Prostate gland (tissue), 2 donors: ENCODE results near the gene KRT40. TPM values are rescaled to one million over a fixed set of nuclear protein-coding genes. Genes with fewer than 3 reads are reported as not detected.

Source experiments
- DNase-seq: peaks from one replicate; pipeline ENCODE4 v3.0.0-alpha.2; 2019; ENCODE audit warnings: low spot score
- H3K27ac ChIP-seq, 2 donors: fragments of 200-600 bp; sonication (generic); 2 replicates each; pipeline ENCODE4 v1.5.1; 2017 to 2019
- H3K27me3 ChIP-seq: fragments of 200-600 bp; sonication (generic); replicated peaks from 2 replicates; pipeline ENCODE4 v1.5.1; 2019; ENCODE audit not compliant: insufficient read depth
- H3K36me3 ChIP-seq, 2 donors: fragments of 200-600 bp; sonication (generic); 1 replicate in 1 of 2; 2 replicates in 1 of 2; pipeline versions ENCODE4 v1.5.1 to v1.8.1; 2017 to 2019
- H3K4me1 ChIP-seq: fragments of 200-600 bp; sonication (generic); replicated peaks from 2 replicates; pipeline ENCODE4 v1.5.1; 2019
- H3K4me3 ChIP-seq, 2 donors: fragments of 200-600 bp; sonication (generic); 2 replicates each; pipeline ENCODE4 v1.5.1; 2017 to 2019
- H3K9me3 ChIP-seq: fragments of 200-600 bp; sonication (generic); 2 replicates; pipeline ENCODE4 v1.5.1; 2017
- CTCF ChIP-seq, 4 experiments: fragments of 200-600 bp in 2 of 4; fragments of 450-650 bp in 2 of 4; sonication (generic) in 2 of 4; IDR thresholded peaks; 1 replicate in 3 of 4; 2 replicates in 1 of 4; pipeline ENCODE4 v1.5.1; 2016 to 2019; ENCODE audit warnings: antibody characterized with exemption in 4 of 4, mild to moderate bottlenecking in 2 of 4, moderate library complexity in 2 of 4
- POLR2A ChIP-seq: fragments of 450-650 bp; IDR thresholded peaks from one replicate; pipeline ENCODE4 v1.6.1; 2016; ENCODE audit warnings: antibody characterized with exemption, mild to moderate bottlenecking
- POLR2AphosphoS5 ChIP-seq: sonication (generic); formaldehyde crosslinking; IDR thresholded peaks from one replicate; pipeline ENCODE4 v1.6.1; 2017; ENCODE audit warnings: antibody characterized with exemption
- WGBS: methylation state at CpG from one replicate; pipeline ENCODE4 v1.1.5; 2018; 5-methylcytosine and 5-hydroxymethylcytosine counted together
- intact Hi-C: fragments of 100-400 bp; cut with DNase I; formaldehyde crosslinking; loops from one replicate; pipeline ENCODE4 v1.14.2; 2022
- total RNA-seq, 2 donors: library from RNA; depleted of rRNA; stranded (reverse); fragments of >200 nt; gene quantifications; one replicate each; pipeline ENCODE4 v1.1.0, GENCODE V29; 2016

Gene KRT40
- total RNA-seq, 2 donors from 2014 or later = 0.74 TPM; not detected in 1

GRCh38 chr17:40937384-40937819 is 46.7 kb downstream of the KRT40 start, which contains the start of gene KRT23:
Gene KRT23 (minus strand): TSS chr17:40937646. CDS start chr17:40936603, 1,043 bp downstream.
- H3K27ac ChIP-seq = peak within 1 kb of the TSS in 1 of 2 donors; percentile 56
- H3K36me3 ChIP-seq = no peaks in the 10 kb centered on the region
- peak; percentile 25 for DNase-seq
- TF ChIP-seq CTCF (IDR thresholded peaks at IDR 0.05) = no peak
- TF ChIP-seq POLR2A = no peak
- TF ChIP-seq POLR2AphosphoS5 = no peak
- H3K27me3 ChIP-seq = no peaks in the 10 kb centered on the region
- no peaks in the 10 kb centered on the region for H3K9me3 ChIP-seq
- peak within 1 kb of the TSS; percentile 10 to 16 for H3K4me3 ChIP-seq
- intact Hi-C loops = no loop called here
- no peaks in the 10 kb centered on the region for H3K4me1 ChIP-seq
- 26% methylated on average over 9 of the region's 9 CpGs for WGBS

- intact Hi-C loops = no loop called here
- Histone ChIP-seq H3K4me1 (no peaks in the 10 kb centered on the region), H3K4me3 (no peak overlapping the region), H3K9me3 (no peaks in the 10 kb centered on the region), H3K27me3 (no peaks in the 10 kb centered on the region), H3K27ac (peak overlapping the region in 1 of 2 donors; percentile 56), H3K36me3 (no peaks in the 10 kb centered on the region)
- DNase-seq = peak; percentile 19
- WGBS = 43% methylated on average over 5 of the region's 5 CpGs
- TF ChIP-seq CTCF (IDR thresholded peaks at IDR 0.05) = no peak
- TF ChIP-seq POLR2AphosphoS5 = no peak
- TF ChIP-seq POLR2A = no peak
These were observed 47.1 kb downstream of the KRT40 start for GRCh38 chr17:40936976-40937375.

GRCh38 chr17:40936437-40936971 is 47.6 kb downstream of the KRT40 start:
- H3K27me3 ChIP-seq = no peaks in the 10 kb centered on the region
- H3K9me3 ChIP-seq = no peaks in the 10 kb centered on the region
- 73% methylated on average over 19 of the region's 19 CpGs for WGBS
- intact Hi-C loops = no loop called here
- DNase-seq = peak; percentile 36
- H3K36me3 ChIP-seq = no peaks in the 10 kb centered on the region
- TF ChIP-seq POLR2AphosphoS5 (no peak), CTCF (IDR thresholded peaks at IDR 0.05) (no peak), POLR2A (peak; percentile 40)
- peak overlapping the region; percentile 10 to 16 for H3K4me3 ChIP-seq
- peak overlapping the region in 1 of 2 donors; percentile 56 for H3K27ac ChIP-seq
- H3K4me1 ChIP-seq = no peaks in the 10 kb centered on the region

DNA sequence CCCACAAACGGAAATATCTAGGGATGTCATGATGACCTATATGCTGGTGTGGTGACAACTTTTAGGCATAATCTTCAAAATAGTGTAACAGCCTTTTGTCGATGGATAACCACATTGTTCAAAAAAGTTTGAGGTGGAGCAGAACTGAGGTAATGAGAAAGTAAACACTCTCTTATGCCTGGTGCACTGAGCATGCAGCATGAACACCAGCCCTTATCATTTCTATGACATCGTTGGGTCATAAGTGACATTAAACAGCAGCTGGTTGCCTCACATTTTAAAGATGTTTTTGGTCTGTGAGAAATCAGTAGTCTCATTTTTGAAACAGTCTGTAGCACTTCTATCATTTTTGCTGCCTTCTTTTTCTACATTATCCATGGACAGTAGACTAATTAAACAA is 48.5 kb downstream of the KRT40 start:
- WGBS = 67% methylated on average over 3 of the region's 3 CpGs
- no peaks in the 10 kb centered on the region for H3K36me3 ChIP-seq
- H3K9me3 ChIP-seq = no peaks in the 10 kb centered on the region
- peak overlapping the region in 1 of 2 donors; percentile 56 for H3K27ac ChIP-seq
- TF ChIP-seq POLR2A = no peak
- no peak for TF ChIP-seq POLR2AphosphoS5
- no peak for TF ChIP-seq CTCF (IDR thresholded peaks at IDR 0.05)
- H3K27me3 ChIP-seq = no peaks in the 10 kb centered on the region
- intact Hi-C loops = no loop called here
- peak overlapping the region; percentile 10 to 16 for H3K4me3 ChIP-seq
- no peak for DNase-seq
- H3K4me1 ChIP-seq = no peaks in the 10 kb centered on the region

- H3K36me3 ChIP-seq = no peaks in the 10 kb centered on the region
- no peak for DNase-seq
- no peak for TF ChIP-seq POLR2AphosphoS5
- no peak for TF ChIP-seq POLR2A
- no peak for TF ChIP-seq CTCF (IDR thresholded peaks at IDR 0.05)
- no peak overlapping the region for H3K4me3 ChIP-seq
- H3K27me3 ChIP-seq = no peaks in the 10 kb centered on the region
- no peaks in the 10 kb centered on the region for H3K9me3 ChIP-seq
- WGBS = 39% methylated on average over 2 of the region's 2 CpGs
- no peak overlapping the region for H3K27ac ChIP-seq
- intact Hi-C loops = no loop called here
- H3K4me1 ChIP-seq = no peaks in the 10 kb centered on the region
These were observed 51.5 kb downstream of the KRT40 start for GRCh38 chr17:40932608-40933007.
